MCF 10A (cell line): Measurements from ENCODE around the gene ADIPOR1. TPM values are rescaled to one million over a fixed set of nuclear protein-coding genes. Genes with fewer than 3 reads are reported as not detected.
A peak's percentile ranks its signal among the peaks of the same experiment; 100 is the strongest.

ENCODE experiments used
- BruUV-seq: library from RNA; stranded (reverse); fragments of 400-500 nt; replicated peaks from 2 replicates; lab custom pipeline; 2021; lab: Mats Ljungman, UMichigan
- CTCF ChIA-PET: fragments of 300-600 bp; sonication (Branson Sonifier 250); formaldehyde crosslinking; extraction: SDS; loops from one replicate; lab custom pipeline; 2021; ENCODE audit warnings: antibody characterized with exemption, inconsistent platforms; lab: Yijun Ruan, JAX
- POLR2A ChIA-PET: fragments of 300-600, 350-650 bp; sonication (Branson Sonifier 250); formaldehyde crosslinking; extraction: SDS; loops from one replicate; lab custom pipeline; 2020; ENCODE audit warnings: antibody characterized with exemption, inconsistent platforms; lab: Yijun Ruan, JAX
- DNase-seq: peaks from one replicate; pipeline ENCODE4 v3.0.0-alpha.2; 2018; ENCODE audit not compliant: unreplicated experiment
- H3K27ac Mint-ChIP-seq: one replicate; pipeline ENCODE4 v1.8.0; 2022; ENCODE audit warnings: mild to moderate bottlenecking, low read depth, mixed read lengths; ENCODE audit not compliant: unreplicated experiment
- H3K27me3 Mint-ChIP-seq: one replicate; pipeline ENCODE4 v1.8.0; 2022; ENCODE audit warnings: mixed read lengths; ENCODE audit not compliant: insufficient read depth, unreplicated experiment
- H3K36me3 Mint-ChIP-seq: one replicate; pipeline ENCODE4 v1.8.0; 2022; ENCODE audit warnings: mild to moderate bottlenecking, moderate library complexity, mixed read lengths; ENCODE audit not compliant: insufficient read depth, unreplicated experiment
- H3K4me1 Mint-ChIP-seq: one replicate; pipeline ENCODE4 v1.8.0; 2022; ENCODE audit warnings: mixed read lengths; ENCODE audit not compliant: insufficient read depth, unreplicated experiment
- H3K4me3 Mint-ChIP-seq: one replicate; pipeline ENCODE4 v1.8.0; 2022; ENCODE audit warnings: mild to moderate bottlenecking, moderate library complexity, mixed read lengths; ENCODE audit not compliant: unreplicated experiment
- H3K9me3 Mint-ChIP-seq: one replicate; pipeline ENCODE4 v1.8.0; 2022; ENCODE audit warnings: mixed read lengths; ENCODE audit not compliant: unreplicated experiment
- CTCF ChIP-seq: fragments of 200-600 bp; IDR thresholded peaks from one replicate; pipeline ENCODE4 v1.8.0; 2022; ENCODE audit warnings: antibody characterized with exemption, mild to moderate bottlenecking; ENCODE audit not compliant: unreplicated experiment
- intact Hi-C: fragments of 100-400 bp; cut with micrococcal nuclease; formaldehyde crosslinking; loops from 2 replicates; pipeline ENCODE4 v1.14.1; 2022
- total RNA-seq: library from RNA; stranded (reverse); gene quantifications from 2 replicates; pipeline ENCODE4 v1.2.3, GENCODE V29; 2022

ADIPOR1 gene
- total RNA-seq, 1 experiment from 2014 or later = 157 TPM

- Mint-ChIP-seq H3K9me3 (peaks cover 9% of the 10 kb centered on the region), H3K27me3 (peaks cover 18% of the 10 kb centered on the region), H3K36me3 (peaks cover 6% of the 10 kb centered on the region), H3K4me3 (no peak overlapping the region), H3K27ac (no peak overlapping the region), H3K4me1 (no peaks in the 10 kb centered on the region)
- CTCF ChIA-PET = no interaction called here
- no peak for DNase-seq
- intact Hi-C loops = no loop called here
- no peak for TF ChIP-seq CTCF
- POLR2A ChIA-PET = interaction anchor here (0.6 to 1.5 kb wide), 2 partner anchors 8 to 55 kb away, joined by 3 to 7 read pairs; partner anchors contain the start of gene KLHL12
- BruUV-seq = no TSS peak
Measured at GRCh38 chr1:202934755-202935154, 23.4 kb downstream of the ADIPOR1 start.

- no peak for TF ChIP-seq CTCF
- no peak overlapping the region for H3K4me3 Mint-ChIP-seq
- intact Hi-C loops = no loop called here
- no peak for DNase-seq
- no TSS peak for BruUV-seq
- H3K27ac Mint-ChIP-seq = no peak overlapping the region
- H3K36me3 Mint-ChIP-seq = no peaks in the 10 kb centered on the region
- ChIA-PET CTCF (interaction anchor here (0.6 kb wide), 1 partner anchor 35 kb away, joined by 4 read pairs; no protein-coding TSS in a partner anchor), POLR2A (no interaction called here)
- H3K27me3 Mint-ChIP-seq = peaks cover 18% of the 10 kb centered on the region
- no peaks in the 10 kb centered on the region for H3K4me1 Mint-ChIP-seq
- H3K9me3 Mint-ChIP-seq = peaks cover 9% of the 10 kb centered on the region
Measured at GRCh38 chr1:202932476-202932875, 25.6 kb downstream of the ADIPOR1 start.

GRCh38 chr1:202926581-202927491, 31.3 kb downstream of the ADIPOR1 start, which contains the start of gene KLHL12:
Gene KLHL12, minus strand, starts transcription at chr1:202927234. Its CDS starts 2,072 bp downstream, at chr1:202925162.
- TF ChIP-seq CTCF = peak; percentile 87
- Mint-ChIP-seq H3K27ac (peak within 1 kb of the TSS; percentile 93), H3K27me3 (no peaks in the 10 kb centered on the region), H3K36me3 (peaks cover 31% of the 10 kb centered on the region), H3K4me3 (peak within 1 kb of the TSS; percentile 95), H3K9me3 (no peaks in the 10 kb centered on the region), H3K4me1 (peaks cover 38% of the 10 kb centered on the region)
- BruUV-seq = TSS peak; percentile 58
- DNase-seq = peak; percentile 99
- intact Hi-C loops = loop anchor here (1.0 to 2.0 kb wide), 3 partner anchors 32 to 72 kb away; partner anchors contain the start of gene ADIPOR1
- ChIA-PET POLR2A (interaction anchor here (0.7 to 4.2 kb wide), 27 partner anchors 9 to 579 kb away, joined by 3 to 32 read pairs (median 5); partner anchors contain the start of genes CYB5R1, KDM5B, PCAT6 and TMEM183A), CTCF (interaction anchor here (0.5 to 1.8 kb wide), 18 partner anchors 11 to 1208 kb away, joined by 3 to 9 read pairs (median 4); partner anchors contain the start of genes CYB5R1 and RABIF)

GRCh38 chr1:202923533-202923932, 34.6 kb downstream of the ADIPOR1 start:
- no peak for DNase-seq
- no TSS peak for BruUV-seq
- H3K36me3 Mint-ChIP-seq = peaks cover 50% of the 10 kb centered on the region
- H3K27me3 Mint-ChIP-seq = no peaks in the 10 kb centered on the region
- no peaks in the 10 kb centered on the region for H3K9me3 Mint-ChIP-seq
- POLR2A ChIA-PET = interaction anchor here (0.7 to 4.2 kb wide), 10 partner anchors 9 to 113 kb away, joined by 3 to 27 read pairs (median 4); partner anchors contain the start of genes PCAT6, RABIF and TMEM183A
- no peak for TF ChIP-seq CTCF
- intact Hi-C loops = no loop called here
- no peak overlapping the region for H3K27ac Mint-ChIP-seq
- no peak overlapping the region for H3K4me3 Mint-ChIP-seq
- CTCF ChIA-PET = interaction anchor here (0.6 to 4.3 kb wide), 6 partner anchors 12 to 277 kb away, joined by 3 to 30 read pairs (median 4); no protein-coding TSS in a partner anchor
- peaks cover 38% of the 10 kb centered on the region for H3K4me1 Mint-ChIP-seq
